SU-DHL-6 (cell line): Measurements from ENCODE around the gene ANXA8.

Source experiments
- H2AFZ ChIP-seq: fragments of 200-600 bp; sonication (generic); 2 replicates; pipeline ENCODE4 v1.6.1; 2014; ENCODE audit warnings: low read depth, mild to moderate bottlenecking, moderate library complexity, mixed read lengths, antibody characterized with exemption, low read length; ENCODE audit not compliant: severe bottlenecking
- H3F3A ChIP-seq: fragments of 200-600 bp; shearing (Covaris generic); 2 replicates; pipeline ENCODE4 v1.6.0; 2016; ENCODE audit warnings: antibody characterized with exemption, mild to moderate bottlenecking; ENCODE audit not compliant: insufficient read depth
- H3K27ac ChIP-seq: fragments of 200-600 bp; sonication (generic); 2 replicates; pipeline ENCODE4 v1.5.1; 2016; ENCODE audit warnings: low read depth, mild to moderate bottlenecking, low read length, moderate library complexity, mixed read lengths
- H3K27me3 ChIP-seq: fragments of 200-600 bp; sonication (generic), shearing (Covaris generic); 2 replicates; pipeline ENCODE4 v1.6.0; 2014; ENCODE audit warnings: mild to moderate bottlenecking, low read length
- H3K36me3 ChIP-seq: fragments of 200-600 bp; sonication (generic); 2 replicates; pipeline ENCODE4 v1.6.1; 2014; ENCODE audit warnings: mild to moderate bottlenecking, low read length, mixed read lengths
- H3K4me2 ChIP-seq: fragments of 300-600, 200-600 bp; shearing (Covaris generic), sonication (generic); 2 replicates; pipeline ENCODE4 v1.6.0; 2014; ENCODE audit warnings: low read length, low read depth, mild to moderate bottlenecking; ENCODE audit not compliant: poor library complexity, severe bottlenecking
- H3K4me3 ChIP-seq: fragments of 200-600 bp; sonication (generic); 2 replicates; pipeline ENCODE4 v1.5.1; 2014; ENCODE audit warnings: antibody characterized with exemption, low read length, mild to moderate bottlenecking, mixed read lengths; ENCODE audit not compliant: insufficient read depth, poor library complexity, severe bottlenecking
- H3K79me2 ChIP-seq: fragments of 200-600 bp; sonication (generic); 2 replicates; pipeline ENCODE4 v1.6.1; 2014; ENCODE audit warnings: mild to moderate bottlenecking, low read length, moderate library complexity; ENCODE audit not compliant: insufficient read depth
- H3K9ac ChIP-seq: fragments of 200-600 bp; sonication (generic); 2 replicates; pipeline ENCODE4 v1.7.0; 2014; ENCODE audit warnings: mild to moderate bottlenecking, low read length
- H3K9me2 ChIP-seq: fragments of 200-600 bp; sonication (generic); replicated peaks from 2 replicates; pipeline ENCODE4 v1.6.1; 2014; ENCODE audit warnings: low read length; ENCODE audit not compliant: insufficient read depth
- H3K9me3 ChIP-seq: fragments of 200-600 bp; sonication (generic); 2 replicates; pipeline ENCODE4 v1.6.1; 2014; ENCODE audit warnings: low read length, mixed read lengths; ENCODE audit not compliant: insufficient read depth
- H4K20me1 ChIP-seq: fragments of 200-600 bp; sonication (generic); 2 replicates; pipeline ENCODE4 v1.6.1; 2014; ENCODE audit warnings: low read depth, mild to moderate bottlenecking, antibody characterized with exemption, low read length, moderate library complexity, mixed read lengths
- CTCF ChIP-seq: fragments of 200-600 bp; sonication (generic); IDR thresholded peaks from one replicate; pipeline ENCODE4 v1.5.1; 2017; ENCODE audit warnings: antibody characterized with exemption, mild to moderate bottlenecking, low read length, moderate library complexity; ENCODE audit not compliant: insufficient read depth, poor library complexity, severe bottlenecking
- EZH2phosphoT487 ChIP-seq: fragments of 200-600 bp; sonication (generic), shearing (Covaris generic); conservative IDR thresholded peaks from 2 replicates; pipeline ENCODE4 v1.6.1; 2018; ENCODE audit warnings: mild to moderate bottlenecking, antibody characterized with exemption, low read length, moderate library complexity, mixed read lengths

ANXA8 gene

GRCh38 chr10:47451998-47452494 is 31.9 kb downstream of the ANXA8 start:
- no peaks in the 10 kb centered on the region for H3K9me2 ChIP-seq
- no peaks in the 10 kb centered on the region for H3K27me3 ChIP-seq
- no peak overlapping the region for H3K9ac ChIP-seq
- H3K4me2 ChIP-seq: no peak overlapping the region
- no peaks in the 10 kb centered on the region for H3K79me2 ChIP-seq
- no peaks in the 10 kb centered on the region for H3K36me3 ChIP-seq
- H3F3A ChIP-seq: no peaks in the 10 kb centered on the region
- H3K4me3 ChIP-seq: no peak overlapping the region
- TF ChIP-seq CTCF (no peak), EZH2phosphoT487 (no peak)
- no peaks in the 10 kb centered on the region for H4K20me1 ChIP-seq
- no peak overlapping the region for H3K27ac ChIP-seq
- H3K9me3 ChIP-seq: no peaks in the 10 kb centered on the region
- H2AFZ ChIP-seq: no peak overlapping the region

- Histone ChIP-seq H3F3A (no peaks in the 10 kb centered on the region), H3K4me2 (no peak overlapping the region), H3K9me3 (no peaks in the 10 kb centered on the region), H4K20me1 (no peaks in the 10 kb centered on the region), H3K27ac (no peak overlapping the region), H3K27me3 (no peaks in the 10 kb centered on the region), H3K36me3 (no peaks in the 10 kb centered on the region), H3K9me2 (no peaks in the 10 kb centered on the region), H3K4me3 (no peak overlapping the region), H3K79me2 (no peaks in the 10 kb centered on the region), H2AFZ (no peak overlapping the region), H3K9ac (no peak overlapping the region)
- no peak for TF ChIP-seq CTCF
- TF ChIP-seq EZH2phosphoT487: no peak
Observed at GRCh38 chr10:47451273-47451997, 32.5 kb downstream of the ANXA8 start.

- H3K79me2 ChIP-seq: no peaks in the 10 kb centered on the region
- no peak overlapping the region for H3K9ac ChIP-seq
- H2AFZ ChIP-seq: no peak overlapping the region
- H3K4me3 ChIP-seq: no peak overlapping the region
- no peaks in the 10 kb centered on the region for H3K9me3 ChIP-seq
- no peaks in the 10 kb centered on the region for H3K9me2 ChIP-seq
- no peaks in the 10 kb centered on the region for H3F3A ChIP-seq
- H3K36me3 ChIP-seq: no peaks in the 10 kb centered on the region
- no peak overlapping the region for H3K27ac ChIP-seq
- no peak overlapping the region for H3K4me2 ChIP-seq
- TF ChIP-seq CTCF: no peak
- TF ChIP-seq EZH2phosphoT487: no peak
- no peaks in the 10 kb centered on the region for H3K27me3 ChIP-seq
- H4K20me1 ChIP-seq: no peaks in the 10 kb centered on the region
Observed at GRCh38 chr10:47450442-47450841, 33.5 kb downstream of the ANXA8 start.
